Epithelial cell of proximal tubule (primary cell): ENCODE data around the gene CRYBA4. TPM values are rescaled to one million over a fixed set of nuclear protein-coding genes. Genes with fewer than 3 reads are reported as not detected.

ENCODE experiments used
- DNase-seq: peaks from one replicate; pipeline ENCODE4 v3.0.0-alpha.2; 2011; ENCODE audit warnings: low read depth
- H3K4me3 ChIP-seq: 2 replicates; pipeline ENCODE4 v1.5.1; 2011; ENCODE audit warnings: low read depth, mild to moderate bottlenecking, low read length
- CTCF ChIP-seq: conservative IDR thresholded peaks from 2 replicates; pipeline ENCODE4 v1.5.1; 2012; ENCODE audit warnings: low read depth, mild to moderate bottlenecking, low read length
- total RNA-seq: library from RNA; depleted of rRNA; stranded (reverse); fragments of >200 nt; gene quantifications from 2 replicates; pipeline ENCODE4 v1.2.3, GENCODE V29; 2015

CRYBA4 gene
- total RNA-seq, 1 donor from 2014 or later: not detected

- TF ChIP-seq CTCF: no peak
- DNase-seq: no peak
- H3K4me3 ChIP-seq: no peak overlapping the region
Measured at GRCh38 chr22:26667140-26667539, 45.4 kb downstream of the CRYBA4 start.

- H3K4me3 ChIP-seq: no peak overlapping the region
- no peak for DNase-seq
- TF ChIP-seq CTCF: peak; percentile 53
Measured at GRCh38 chr22:26669060-26669481, 47.3 kb downstream of the CRYBA4 start.

GRCh38 chr22:26670459-26670858 lies 48.7 kb downstream of the CRYBA4 start:
- H3K4me3 ChIP-seq: no peak overlapping the region
- TF ChIP-seq CTCF: no peak
- DNase-seq: no peak

- no peak for DNase-seq
- H3K4me3 ChIP-seq: no peak overlapping the region
- TF ChIP-seq CTCF: no peak
Measured at GRCh38 chr22:26671317-26672059, 49.7 kb downstream of the CRYBA4 start.

- no peak for TF ChIP-seq CTCF
- no peak for DNase-seq
- H3K4me3 ChIP-seq: peak overlapping the region; percentile 83
Measured at GRCh38 chr22:26672060-26672471, 50.3 kb downstream of the CRYBA4 start.

GRCh38 chr22:26672590-26673468 lies 51.1 kb downstream of the CRYBA4 start:
- H3K4me3 ChIP-seq: peak overlapping the region; percentile 83
- peak; percentile 61 for TF ChIP-seq CTCF
- peak; percentile 77 for DNase-seq
